HG02943 (cell line): ENCODE results near the gene KRCC1.
A peak's percentile ranks its signal among the peaks of the same experiment; 100 is the strongest.

Source experiments
- ATAC-seq: cut with Tn5 transposase; IDR thresholded peaks from one replicate; pipeline ENCODE4 v1.9.1; 2021; ENCODE audit warnings: mild to moderate bottlenecking, low read depth, moderate library complexity; ENCODE audit not compliant: unreplicated experiment

KRCC1 gene

DNA sequence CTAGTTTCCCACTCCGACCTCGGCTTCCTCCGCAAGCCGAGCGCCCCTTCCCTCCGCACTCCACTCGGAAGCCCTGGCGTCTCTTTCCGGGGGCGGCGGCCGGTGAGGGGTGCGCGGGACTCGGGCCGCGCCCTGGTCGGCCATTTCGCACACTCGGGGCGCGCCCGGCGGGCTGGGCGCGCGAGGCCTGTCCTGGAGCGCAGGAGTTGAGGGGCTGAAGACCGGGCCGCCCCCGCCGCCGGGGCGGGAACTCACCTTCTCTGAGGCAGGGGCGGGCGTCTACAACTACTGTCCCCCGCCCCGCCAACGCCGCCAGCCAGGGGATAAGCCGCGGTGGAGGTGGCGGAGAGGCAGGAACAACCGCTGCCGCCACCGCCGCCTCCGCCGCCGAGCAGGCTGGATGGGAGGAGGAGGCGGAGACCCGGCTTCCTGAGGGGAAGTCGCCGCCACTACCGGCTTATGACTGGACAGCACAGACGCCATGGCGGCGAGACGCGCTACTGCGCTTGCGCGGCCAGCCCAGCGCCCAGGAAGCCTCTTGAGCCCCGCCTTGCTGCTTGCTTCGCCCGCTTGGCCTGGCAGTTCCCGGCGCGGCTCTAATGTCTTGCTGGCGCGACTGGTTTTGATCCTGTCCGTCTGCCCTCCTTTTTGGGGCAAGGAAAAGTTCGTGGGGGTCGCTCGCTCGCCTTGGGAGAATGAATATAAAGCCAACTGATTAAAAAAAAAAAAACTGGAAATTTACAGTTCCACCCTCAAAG lies at the start of gene KRCC1:
KRCC1 (minus strand) TSS at position 413 of the 758 bp plus-strand sequence. CDS start 27,220 bp downstream, outside the sequence.
- ATAC-seq: peak; percentile 84

- no peak for ATAC-seq
These were observed 44.9 kb upstream of the KRCC1 start for GRCh38 chr2:88100489-88100858.

GRCh38 chr2:88099798-88100488 lies 44.4 kb upstream of the KRCC1 start:
- ATAC-seq: no peak

DNA sequence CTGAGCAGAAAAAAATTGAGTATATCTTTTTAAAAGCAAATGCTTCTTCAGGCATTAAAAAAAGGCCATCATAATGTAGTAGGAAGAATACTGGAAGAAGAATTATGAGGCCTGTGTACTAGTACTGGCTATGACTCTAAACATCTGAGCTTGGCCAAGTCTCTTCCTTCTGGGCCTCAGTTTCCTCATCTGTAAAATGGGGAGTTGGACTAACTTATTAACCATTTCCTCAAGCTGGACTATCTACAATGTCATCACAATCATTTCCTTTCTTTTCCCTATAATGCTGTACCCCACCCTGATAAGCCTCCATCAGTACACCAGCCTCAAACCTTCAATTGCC lies 42.9 kb upstream of the KRCC1 start:
- ATAC-seq: no peak

- ATAC-seq: no peak
These were observed 42.4 kb upstream of the KRCC1 start for GRCh38 chr2:88097891-88098557.

DNA sequence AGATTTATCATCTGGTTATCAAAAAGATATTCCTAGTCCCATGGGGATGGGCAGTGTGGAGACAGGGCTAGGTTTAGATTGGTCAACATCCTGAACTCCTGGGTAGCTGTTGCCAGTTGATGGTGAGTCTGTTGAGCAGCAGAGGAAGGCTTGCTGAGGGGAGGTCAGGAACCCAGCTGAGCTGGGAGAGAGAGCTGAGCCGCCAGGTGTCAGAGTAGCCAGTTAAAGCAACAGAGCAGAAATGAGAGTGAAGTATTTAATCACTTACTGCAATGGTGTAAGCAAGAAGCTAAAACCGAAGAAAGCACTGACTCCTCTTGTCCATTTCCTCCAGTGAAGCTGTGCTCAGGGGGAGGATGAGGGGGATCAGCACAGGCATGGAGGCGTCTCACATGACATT lies 41.6 kb upstream of the KRCC1 start:
- no peak for ATAC-seq

DNA sequence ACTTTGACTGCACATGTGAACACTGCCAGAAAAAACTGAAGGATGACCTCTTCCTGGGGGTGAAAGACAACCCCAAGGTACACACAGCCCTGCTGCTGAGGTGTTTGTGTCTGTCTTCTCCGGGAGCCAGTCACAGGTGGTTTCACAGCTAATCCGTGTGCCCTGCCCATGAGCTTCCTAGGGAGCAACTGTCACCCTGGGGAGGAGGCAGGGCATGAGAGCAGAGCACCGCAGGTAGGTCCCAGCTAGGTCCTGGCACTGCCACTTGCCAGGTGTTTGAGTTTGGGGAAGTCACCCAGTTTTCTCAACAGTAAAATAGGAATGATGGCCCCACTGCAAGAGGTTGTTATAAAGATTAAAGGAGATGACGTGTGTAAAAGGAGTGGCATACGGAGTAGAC lies 41.1 kb upstream of the KRCC1 start:
- no peak for ATAC-seq

DNA sequence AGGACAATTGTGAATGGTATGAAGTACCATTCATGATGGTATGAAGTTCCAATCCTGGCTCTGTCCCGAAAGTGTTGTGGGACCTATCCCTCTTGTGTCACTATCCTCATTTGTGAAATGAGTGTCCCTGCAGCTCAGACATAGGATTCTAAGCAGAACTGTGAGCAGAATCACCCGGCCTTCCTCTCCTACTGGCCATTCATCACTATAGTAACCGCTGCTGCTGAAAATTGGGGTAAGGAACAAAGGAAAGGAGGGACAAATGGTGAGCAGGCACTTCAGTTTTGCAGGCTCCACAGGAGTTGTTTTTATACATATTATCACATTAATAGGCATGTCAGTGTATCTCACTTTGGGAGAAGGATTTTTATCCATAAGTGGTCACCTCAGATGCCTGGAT lies 39.4 kb upstream of the KRCC1 start:
- ATAC-seq: no peak

DNA sequence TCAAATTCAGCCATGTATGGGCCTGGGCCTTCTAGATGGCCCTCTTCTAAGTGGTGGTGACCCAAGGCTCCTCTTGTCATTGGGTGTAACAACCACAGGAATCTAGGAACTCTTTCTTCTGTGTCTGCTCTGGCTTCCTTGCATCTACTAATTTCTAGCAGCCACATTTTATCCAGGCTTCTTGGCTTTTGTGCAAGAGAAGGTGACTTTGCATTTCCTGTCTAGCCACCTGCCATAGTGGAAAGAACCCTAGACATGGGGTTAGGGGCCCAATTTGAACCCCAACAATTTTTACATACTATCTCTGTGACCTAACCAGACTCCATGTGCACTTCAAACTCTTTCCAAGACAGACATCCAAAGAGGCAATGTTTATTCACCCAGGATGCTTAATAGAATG lies 37.2 kb upstream of the KRCC1 start:
- ATAC-seq: no peak

DNA sequence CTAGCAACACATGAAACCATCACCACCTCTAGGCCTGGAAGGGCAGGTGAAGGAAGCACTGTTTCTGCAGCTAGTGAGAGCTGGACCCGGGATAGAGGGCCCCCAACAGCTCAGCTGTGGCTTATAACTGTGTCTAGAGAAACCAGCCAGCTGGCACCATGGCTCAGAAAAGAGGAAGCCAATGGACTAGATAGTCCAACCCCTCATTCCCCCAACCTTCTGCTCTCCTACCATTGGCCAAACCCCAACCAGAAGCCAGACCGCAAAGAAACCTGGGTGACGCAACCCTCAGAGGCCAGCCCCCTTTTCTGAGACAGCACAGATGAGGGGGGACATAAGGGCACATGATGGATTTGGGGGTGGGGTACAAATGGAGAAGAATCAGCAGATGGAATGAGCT lies 36.4 kb upstream of the KRCC1 start:
- ATAC-seq: no peak

- ATAC-seq: no peak
These were observed 35.1 kb upstream of the KRCC1 start for GRCh38 chr2:88090446-88091283.

DNA sequence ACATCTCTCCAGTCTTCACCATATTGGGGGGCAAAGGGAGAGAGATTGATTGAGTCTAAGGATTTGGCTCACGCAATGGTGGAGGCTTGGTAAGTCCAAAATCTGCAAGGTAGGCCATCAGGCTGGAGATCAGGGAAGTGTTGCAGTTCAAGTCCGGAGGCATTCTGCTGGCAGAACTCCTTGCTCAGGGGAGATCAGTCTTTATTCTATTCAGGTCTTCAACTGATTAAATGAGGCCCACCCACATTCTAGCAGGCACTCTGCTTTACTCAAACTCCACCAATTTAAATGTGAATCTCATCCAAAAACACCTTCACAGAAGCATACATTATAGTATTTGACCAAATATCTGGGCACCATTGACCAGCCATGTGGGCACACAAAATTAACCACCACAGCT lies 33.4 kb upstream of the KRCC1 start:
- no peak for ATAC-seq

- ATAC-seq: no peak
These were observed 32.2 kb upstream of the KRCC1 start for GRCh38 chr2:88087763-88088162.

DNA sequence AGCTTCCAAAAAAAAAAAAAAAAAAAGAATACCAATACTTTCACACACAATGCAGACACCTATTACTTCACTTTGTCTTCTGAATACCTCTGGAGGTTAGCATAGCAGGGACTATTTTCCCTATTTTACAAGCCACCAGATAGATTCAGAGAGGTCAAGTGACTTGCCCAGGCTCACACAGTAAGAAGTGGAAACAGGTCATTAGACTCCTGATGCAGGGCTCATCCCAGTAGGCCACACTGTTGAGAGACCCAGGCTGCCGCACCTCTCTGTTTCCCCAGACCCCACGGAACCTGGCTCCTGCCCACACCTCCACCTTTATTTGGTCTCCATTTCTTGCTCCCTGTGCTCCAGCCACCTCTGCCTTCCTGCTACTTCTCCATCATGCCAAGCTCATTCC lies 31.5 kb upstream of the KRCC1 start:
- no peak for ATAC-seq

DNA sequence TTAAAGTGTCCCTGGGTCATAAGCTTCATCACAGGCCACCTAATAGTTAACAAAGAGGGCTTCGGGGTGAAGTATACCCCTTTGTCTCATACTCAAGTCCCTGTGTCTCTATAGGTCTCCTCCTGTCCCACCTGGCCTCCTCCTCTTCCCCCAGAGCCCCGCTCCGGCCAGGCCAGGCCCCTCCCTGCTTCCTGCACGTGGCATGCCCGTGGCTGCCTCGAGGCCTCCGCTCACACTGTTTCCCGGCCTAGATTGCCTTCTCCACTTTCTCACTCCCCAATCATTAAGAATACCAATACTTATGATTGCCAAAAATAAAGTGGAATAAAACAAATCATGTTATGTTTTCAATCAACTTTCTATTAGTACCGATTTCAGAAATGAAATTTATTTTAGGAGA lies 30.8 kb upstream of the KRCC1 start:
- ATAC-seq: no peak

DNA sequence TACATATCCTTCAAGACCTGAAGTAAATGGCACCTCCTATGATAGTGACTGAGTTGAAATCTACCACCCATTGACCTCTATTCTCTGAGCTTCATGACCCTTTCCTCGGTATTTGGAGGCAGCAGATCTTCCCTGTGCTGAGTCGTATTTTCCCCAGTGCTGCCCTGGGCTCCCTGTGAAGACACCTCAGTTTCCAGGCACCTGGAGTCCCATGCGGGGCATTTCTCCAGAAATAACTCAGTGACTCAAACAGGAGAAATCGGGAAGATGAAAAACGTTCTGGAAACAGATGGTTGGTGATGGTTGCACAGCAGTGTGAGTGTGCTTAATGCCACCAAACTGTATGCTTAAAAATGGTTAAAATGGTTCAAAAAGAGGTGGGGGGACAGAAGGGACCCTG lies 30.0 kb upstream of the KRCC1 start:
- ATAC-seq: no peak

GRCh38 chr2:88085099-88085498 lies 29.5 kb upstream of the KRCC1 start:
- ATAC-seq: no peak

GRCh38 chr2:88082781-88083180 lies 27.2 kb upstream of the KRCC1 start:
- ATAC-seq: no peak

DNA sequence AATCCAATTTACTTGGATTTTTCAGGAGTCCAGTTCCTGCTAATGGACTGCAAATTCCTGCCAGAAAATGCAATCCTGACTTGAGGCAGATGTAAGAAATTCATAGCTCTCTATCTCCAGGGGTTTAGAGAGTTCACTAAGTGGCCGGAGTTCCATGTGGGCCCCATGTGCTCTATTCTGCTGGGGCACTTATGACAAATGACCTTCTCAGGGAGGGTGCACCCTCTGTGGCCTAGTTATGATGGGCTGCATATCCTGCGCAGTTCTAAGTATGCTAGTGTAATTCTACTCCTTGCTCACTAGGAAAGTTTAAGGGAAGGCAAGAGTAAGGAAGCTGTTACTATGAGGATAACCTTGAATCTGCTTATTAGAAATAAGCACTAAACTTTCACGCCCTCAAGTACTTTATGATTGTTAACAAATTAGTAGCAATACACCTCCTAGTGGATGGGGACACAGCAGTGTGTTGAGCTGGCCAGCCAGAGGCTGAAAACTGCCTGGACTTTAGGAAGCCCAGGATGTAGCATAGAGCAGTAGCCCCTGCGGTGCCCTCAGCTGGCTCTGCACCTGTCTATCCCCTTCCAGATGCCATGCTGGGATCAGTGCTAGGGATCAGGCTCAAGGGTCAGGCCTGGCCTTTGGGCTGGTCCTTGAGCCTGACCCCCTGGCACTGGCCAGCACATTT lies 26.5 kb upstream of the KRCC1 start:
- no peak for ATAC-seq

DNA sequence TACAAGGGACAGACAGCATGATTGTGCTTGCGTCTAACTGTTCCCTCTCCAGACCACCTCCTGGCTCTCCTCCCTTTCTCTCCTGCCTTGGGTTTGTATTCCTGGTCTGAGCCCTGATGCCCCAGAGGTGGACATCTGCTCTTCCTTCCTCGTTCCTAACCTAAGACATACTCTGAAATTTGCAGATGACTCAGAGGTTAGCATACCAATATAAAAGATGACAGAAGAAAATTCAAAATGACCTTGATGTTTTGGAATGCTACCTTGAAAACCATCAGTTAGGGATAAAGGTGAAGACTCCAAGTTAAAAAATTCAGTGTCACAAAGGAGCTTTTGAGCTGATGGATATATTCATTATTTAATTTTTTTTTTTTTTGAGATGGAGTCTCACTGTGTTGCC lies 25.0 kb upstream of the KRCC1 start:
- no peak for ATAC-seq
